ENCODE measurements around the gene ZNF622. TPM values are rescaled to one million over a fixed set of nuclear protein-coding genes. Genes with fewer than 3 reads are reported as not detected.

ZNF622 gene
- total RNA-seq, 1 experiment from 2014 or later: 54.4 TPM

DNA sequence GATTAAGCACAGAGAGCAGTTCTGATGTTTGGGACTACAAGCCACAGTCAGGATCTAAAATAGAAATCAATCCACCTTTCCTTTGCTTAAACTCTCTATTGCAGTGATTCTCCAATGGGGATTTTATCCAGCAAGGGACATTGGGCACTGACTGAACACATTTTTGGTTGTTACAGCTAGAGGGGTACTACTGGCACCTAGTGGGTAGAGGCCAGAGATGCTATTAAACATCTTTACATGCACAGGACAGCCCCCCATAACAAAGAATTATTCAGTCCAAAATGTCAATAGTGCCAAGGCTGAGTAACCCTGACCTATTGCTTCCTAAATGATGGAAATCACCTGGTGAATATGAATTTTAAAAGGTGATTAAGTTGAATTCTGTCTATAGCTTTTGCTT is 12.0 kb downstream of the ZNF622 start:
- DNase-seq: no peak
- no peaks in the 10 kb centered on the region for H3K27me3 ChIP-seq (ENCODE audit: insufficient read depth, low read depth)
- H4K20me1 ChIP-seq (ENCODE audit: insufficient read depth): peaks cover 46% of the 10 kb centered on the region
- H3K27ac ChIP-seq: no peak overlapping the region
- no peaks in the 10 kb centered on the region for H3K9me2 ChIP-seq (ENCODE audit: insufficient read depth)
- no peak overlapping the region for H3K4me2 ChIP-seq
- H3K4me1 ChIP-seq (replicated peaks; ENCODE audit: insufficient read depth): no peaks in the 10 kb centered on the region
- ChIA-PET POLR2A (ENCODE audit: unreplicated experiment) (no interaction called here), CTCF (no interaction called here)
- no TSS peak for BruUV-seq (replicated peaks)
- no peaks in the 10 kb centered on the region for H3K9me3 ChIP-seq (ENCODE audit: insufficient read depth, low read depth)
- no peak overlapping the region for H3K4me3 ChIP-seq
- H2AFZ ChIP-seq: no peak overlapping the region
- peaks cover 18% of the 10 kb centered on the region for H3K79me2 ChIP-seq (ENCODE audit: low read depth)
- TF ChIP-seq CTCF (conservative IDR thresholded peaks at IDR 0.05) (no peak), EZH2 (IDR thresholded peaks at IDR 0.05; ENCODE audit: low read depth) (no peak)
- H3K36me3 ChIP-seq (ENCODE audit: low read depth): peaks cover 59% of the 10 kb centered on the region
- intact Hi-C loops (cut with micrococcal nuclease; ENCODE audit: unreplicated experiment): no loop called here
- H3F3A ChIP-seq (ENCODE audit: insufficient read depth, low read depth): peaks cover 12% of the 10 kb centered on the region

DNA sequence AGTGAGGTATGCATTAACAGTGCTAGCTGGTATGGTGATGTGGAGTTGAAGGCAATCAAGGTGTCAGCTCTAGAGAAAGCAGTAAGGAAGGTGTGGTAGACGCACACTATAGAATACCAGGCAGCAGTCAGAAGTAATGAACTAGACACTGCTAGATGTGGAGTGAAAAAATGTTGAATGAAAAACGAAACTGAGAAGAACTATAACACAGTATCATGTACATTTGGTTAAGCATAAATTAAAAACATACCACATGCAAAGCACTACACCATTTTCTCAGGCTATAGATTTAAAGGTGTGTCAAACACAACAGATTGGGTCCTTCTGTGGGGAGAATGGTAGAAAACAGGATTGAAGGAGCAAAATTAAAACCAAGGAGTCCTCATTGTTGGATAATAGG is 15.4 kb downstream of the ZNF622 start:
- Histone ChIP-seq H3K36me3 (ENCODE audit: low read depth) (peaks cover 40% of the 10 kb centered on the region), H3F3A (ENCODE audit: insufficient read depth, low read depth) (no peaks in the 10 kb centered on the region; the same call in 1 of the 2 replicates), H2AFZ (no peak overlapping the region), H4K20me1 (ENCODE audit: insufficient read depth) (peaks cover 21% of the 10 kb centered on the region), H3K9me2 (ENCODE audit: insufficient read depth) (no peaks in the 10 kb centered on the region), H3K79me2 (ENCODE audit: low read depth) (peaks cover 9% of the 10 kb centered on the region; the same call in 1 of the 2 replicates), H3K27ac (no peak overlapping the region), H3K9me3 (ENCODE audit: insufficient read depth, low read depth) (no peaks in the 10 kb centered on the region), H3K27me3 (ENCODE audit: insufficient read depth, low read depth) (no peaks in the 10 kb centered on the region), H3K4me3 (no peak overlapping the region), H3K4me1 (replicated peaks; ENCODE audit: insufficient read depth) (no peaks in the 10 kb centered on the region), H3K4me2 (no peak overlapping the region)
- no TSS peak for BruUV-seq (replicated peaks)
- ChIA-PET POLR2A (ENCODE audit: unreplicated experiment) (no interaction called here), CTCF (interaction anchor here (0.5 kb wide), 1 partner anchor 79 kb away, joined by 6 read pairs; no protein-coding TSS in a partner anchor)
- DNase-seq: no peak
- intact Hi-C loops (cut with micrococcal nuclease; ENCODE audit: unreplicated experiment): no loop called here
- TF ChIP-seq EZH2 (IDR thresholded peaks at IDR 0.05; ENCODE audit: low read depth): no peak
- no peak for TF ChIP-seq CTCF (conservative IDR thresholded peaks at IDR 0.05)

DNA sequence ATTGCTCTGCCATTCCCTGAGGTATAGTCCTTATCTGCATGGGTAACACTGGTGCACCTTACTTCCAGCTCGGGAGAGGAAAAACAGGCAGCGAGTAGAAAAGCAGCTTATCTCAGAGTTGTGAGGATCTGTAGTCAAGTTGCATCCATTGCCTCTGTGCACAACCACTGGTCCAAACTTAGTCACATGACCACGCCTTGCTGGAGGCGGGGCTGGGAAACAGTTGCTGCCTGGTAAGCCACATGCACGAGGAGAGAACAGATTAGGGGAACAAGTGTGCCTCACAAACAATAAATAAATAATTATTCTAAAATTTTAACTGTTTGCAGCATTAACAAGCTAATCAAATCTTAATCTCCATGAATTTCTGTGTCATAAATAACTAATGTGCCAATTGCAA is 18.6 kb downstream of the ZNF622 start:
- Histone ChIP-seq H3K36me3 (ENCODE audit: low read depth) (peaks cover 25% of the 10 kb centered on the region), H4K20me1 (ENCODE audit: insufficient read depth) (0 out of 2 replicates have a peak, but pooled peaks cover under 1% of the 10 kb centered on the region), H3K27ac (no peak overlapping the region), H3K27me3 (ENCODE audit: insufficient read depth, low read depth) (no peaks in the 10 kb centered on the region), H3K4me3 (no peak overlapping the region), H3K4me2 (no peak overlapping the region), H2AFZ (no peak overlapping the region), H3K9me3 (ENCODE audit: insufficient read depth, low read depth) (no peaks in the 10 kb centered on the region), H3K4me1 (replicated peaks; ENCODE audit: insufficient read depth) (no peaks in the 10 kb centered on the region), H3F3A (ENCODE audit: insufficient read depth, low read depth) (no peaks in the 10 kb centered on the region), H3K9me2 (ENCODE audit: insufficient read depth) (no peaks in the 10 kb centered on the region), H3K79me2 (ENCODE audit: low read depth) (no peaks in the 10 kb centered on the region)
- DNase-seq: peak in 1 of 2 experiments; percentile 22
- no peak for TF ChIP-seq CTCF (conservative IDR thresholded peaks at IDR 0.05)
- TF ChIP-seq EZH2 (IDR thresholded peaks at IDR 0.05; ENCODE audit: low read depth): no peak
- BruUV-seq (replicated peaks): no TSS peak
- POLR2A ChIA-PET (ENCODE audit: unreplicated experiment): interaction anchor here (0.6 kb wide), 2 partner anchors 201 to 459 kb away, joined by 3 to 4 read pairs; no protein-coding TSS in a partner anchor
- intact Hi-C loops (cut with micrococcal nuclease; ENCODE audit: unreplicated experiment): no loop called here
- CTCF ChIA-PET: interaction anchor here (1.1 kb wide), 1 partner anchor 9 kb away, joined by 6 read pairs; no protein-coding TSS in a partner anchor

All from PC-9 (cell line).